Loucy (cell line): ENCODE results near the gene FHIT.

Source experiments
- EZH2phosphoT487 ChIP-seq: fragments of 200-600 bp; IDR thresholded peaks from 2 replicates; pipeline ENCODE4 v1.6.1; 2018; ENCODE audit warnings: antibody characterized with exemption, mild to moderate bottlenecking, moderate library complexity, borderline replicate concordance
- TF ChIP-seq, protein P1 (sequence below): fragments of 200-600 bp; sonication (generic); conservative IDR thresholded peaks from 2 replicates; pipeline ENCODE4 v1.5.1; 2014; ENCODE audit warnings: mild to moderate bottlenecking, antibody characterized with exemption, low read length

DNA sequence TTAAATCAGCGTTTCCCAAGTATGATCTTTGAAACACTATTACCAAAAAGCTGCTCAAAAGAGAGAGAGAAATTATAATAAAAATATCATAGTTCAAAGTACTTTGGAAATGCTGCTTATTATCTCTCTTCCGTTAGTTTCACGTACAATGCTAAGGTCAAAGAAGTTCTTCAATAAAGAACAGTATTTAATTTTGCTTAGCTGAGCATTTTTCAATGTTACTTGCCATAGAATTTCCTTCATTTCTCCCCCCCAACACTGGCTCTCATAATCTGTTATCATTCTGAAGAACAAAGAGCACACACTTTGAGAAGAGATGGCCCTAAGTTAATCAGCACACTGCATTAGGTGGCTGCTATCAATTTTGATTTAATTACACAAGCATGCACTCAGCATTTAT lies 1360.6 kb downstream of the FHIT start:
- TF ChIP-seq, protein P1, sequence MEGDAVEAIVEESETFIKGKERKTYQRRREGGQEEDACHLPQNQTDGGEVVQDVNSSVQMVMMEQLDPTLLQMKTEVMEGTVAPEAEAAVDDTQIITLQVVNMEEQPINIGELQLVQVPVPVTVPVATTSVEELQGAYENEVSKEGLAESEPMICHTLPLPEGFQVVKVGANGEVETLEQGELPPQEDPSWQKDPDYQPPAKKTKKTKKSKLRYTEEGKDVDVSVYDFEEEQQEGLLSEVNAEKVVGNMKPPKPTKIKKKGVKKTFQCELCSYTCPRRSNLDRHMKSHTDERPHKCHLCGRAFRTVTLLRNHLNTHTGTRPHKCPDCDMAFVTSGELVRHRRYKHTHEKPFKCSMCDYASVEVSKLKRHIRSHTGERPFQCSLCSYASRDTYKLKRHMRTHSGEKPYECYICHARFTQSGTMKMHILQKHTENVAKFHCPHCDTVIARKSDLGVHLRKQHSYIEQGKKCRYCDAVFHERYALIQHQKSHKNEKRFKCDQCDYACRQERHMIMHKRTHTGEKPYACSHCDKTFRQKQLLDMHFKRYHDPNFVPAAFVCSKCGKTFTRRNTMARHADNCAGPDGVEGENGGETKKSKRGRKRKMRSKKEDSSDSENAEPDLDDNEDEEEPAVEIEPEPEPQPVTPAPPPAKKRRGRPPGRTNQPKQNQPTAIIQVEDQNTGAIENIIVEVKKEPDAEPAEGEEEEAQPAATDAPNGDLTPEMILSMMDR: no peak
- TF ChIP-seq EZH2phosphoT487: no peak
